ENCODE results near the gene IL3RA.
"Not testable (repeated sequence)": the region's sequence is repeated elsewhere in the genome, so short reads cannot be mapped to it uniquely, and the experiment has no call there.

IL3RA gene

DNA sequence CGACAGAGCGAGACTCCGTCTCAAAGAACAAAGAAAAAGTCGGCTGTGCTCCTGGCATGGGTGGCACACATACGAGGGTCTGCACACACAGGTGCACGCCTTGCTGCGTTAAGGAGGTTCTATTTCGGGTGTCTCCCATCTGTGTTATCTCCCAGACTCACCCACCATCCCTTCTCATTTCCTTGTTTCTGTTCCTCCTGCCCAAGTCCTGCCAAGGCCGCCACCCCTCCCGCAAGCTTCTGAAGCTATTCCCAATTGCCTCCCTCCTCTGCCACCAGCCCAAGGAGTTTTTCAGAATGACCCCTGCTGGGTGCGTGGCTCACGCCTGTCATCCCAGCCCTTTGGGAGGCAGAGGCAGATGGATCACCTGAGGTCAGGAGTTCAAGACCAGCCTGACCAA, 6.0 kb upstream of the IL3RA start:
- DNase-seq (ENCODE audit: low spot score), result no peak

DNA sequence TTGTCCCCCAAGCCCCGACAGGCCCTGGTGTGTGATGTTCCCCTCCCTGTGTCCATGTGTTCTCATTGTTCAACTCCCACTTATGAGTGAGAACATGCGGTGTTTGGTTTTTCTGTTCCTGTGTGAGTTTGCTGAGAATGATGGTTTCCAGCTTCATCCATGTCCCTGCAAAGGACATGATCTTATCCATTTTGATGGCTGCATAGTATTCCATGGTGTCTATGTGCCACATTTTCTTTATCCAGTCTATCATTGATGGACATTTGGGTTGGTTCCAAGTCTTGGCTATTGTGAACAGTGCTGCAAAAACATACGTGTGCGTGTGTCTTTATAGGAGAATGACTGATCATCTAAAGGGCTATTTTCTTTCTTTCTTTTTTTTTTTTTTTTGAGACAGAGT, 4.2 kb upstream of the IL3RA start:
- DNase-seq (ENCODE audit: low spot score), result not testable (repeated sequence)

GRCh38 chrX:1334854-1335253, 1.7 kb upstream of the IL3RA start:
- DNase-seq (ENCODE audit: low spot score), result no peak

GRCh38 chrX:1336948-1337779, 579 bp downstream of the IL3RA start:
- no peak for DNase-seq (ENCODE audit: low spot score)

DNA sequence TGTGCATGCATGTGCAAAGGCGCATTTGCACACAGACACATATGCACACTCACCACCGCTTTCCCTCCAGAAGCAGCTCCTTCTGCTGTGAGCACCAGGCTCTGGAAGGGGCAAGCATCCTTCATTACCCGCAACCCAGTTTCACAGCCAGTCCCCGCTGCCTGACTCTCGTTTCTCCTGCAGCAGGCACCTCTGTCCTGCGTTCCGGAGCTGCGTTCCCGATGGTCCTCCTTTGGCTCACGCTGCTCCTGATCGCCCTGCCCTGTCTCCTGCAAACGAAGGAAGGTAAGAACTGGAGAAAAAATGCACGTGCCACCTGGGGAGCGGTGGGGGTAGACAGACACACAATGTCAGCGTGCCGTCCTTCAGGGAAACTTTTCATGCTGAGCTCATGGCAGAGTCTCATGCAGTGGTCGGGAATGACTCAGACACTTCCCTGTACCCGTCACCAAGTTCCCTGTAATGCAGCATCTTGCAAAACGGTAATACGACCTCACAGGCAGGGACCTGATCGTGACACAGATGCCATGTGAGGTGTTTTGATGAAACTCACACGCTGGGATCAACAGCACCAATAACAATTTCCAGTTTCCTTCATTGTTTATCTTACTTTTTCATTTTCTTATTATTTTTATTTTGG, 5.1 kb downstream of the IL3RA start:
- DNase-seq (ENCODE audit: low spot score), result no peak

DNA sequence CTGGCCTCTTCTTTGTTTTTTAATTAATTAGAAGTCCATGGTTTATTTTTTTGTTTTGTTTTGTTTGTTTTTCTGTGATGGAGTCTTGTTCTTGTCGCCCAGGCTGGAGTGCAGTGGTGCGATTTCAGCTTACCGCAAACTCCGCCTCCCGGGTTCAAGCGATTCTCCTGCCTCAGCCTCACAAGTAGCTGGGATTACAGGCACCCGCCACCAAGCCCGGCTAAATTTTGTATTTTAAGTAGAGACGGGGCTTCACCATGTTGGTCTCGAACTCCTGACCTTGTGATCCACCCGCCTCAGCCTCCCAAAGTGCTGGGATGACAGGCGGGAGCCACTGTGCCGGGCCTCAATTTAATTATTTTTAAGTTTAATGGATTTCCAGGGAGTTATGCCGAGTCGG, 13.0 kb downstream of the IL3RA start:
- DNase-seq (ENCODE audit: low spot score), result not testable (repeated sequence)

GRCh38 chrX:1351981-1352714, 15.6 kb downstream of the IL3RA start:
- DNase-seq (ENCODE audit: low spot score), result no peak

- DNase-seq (ENCODE audit: low spot score), result no peak
Observed at GRCh38 chrX:1354036-1355019, 17.7 kb downstream of the IL3RA start.

DNA sequence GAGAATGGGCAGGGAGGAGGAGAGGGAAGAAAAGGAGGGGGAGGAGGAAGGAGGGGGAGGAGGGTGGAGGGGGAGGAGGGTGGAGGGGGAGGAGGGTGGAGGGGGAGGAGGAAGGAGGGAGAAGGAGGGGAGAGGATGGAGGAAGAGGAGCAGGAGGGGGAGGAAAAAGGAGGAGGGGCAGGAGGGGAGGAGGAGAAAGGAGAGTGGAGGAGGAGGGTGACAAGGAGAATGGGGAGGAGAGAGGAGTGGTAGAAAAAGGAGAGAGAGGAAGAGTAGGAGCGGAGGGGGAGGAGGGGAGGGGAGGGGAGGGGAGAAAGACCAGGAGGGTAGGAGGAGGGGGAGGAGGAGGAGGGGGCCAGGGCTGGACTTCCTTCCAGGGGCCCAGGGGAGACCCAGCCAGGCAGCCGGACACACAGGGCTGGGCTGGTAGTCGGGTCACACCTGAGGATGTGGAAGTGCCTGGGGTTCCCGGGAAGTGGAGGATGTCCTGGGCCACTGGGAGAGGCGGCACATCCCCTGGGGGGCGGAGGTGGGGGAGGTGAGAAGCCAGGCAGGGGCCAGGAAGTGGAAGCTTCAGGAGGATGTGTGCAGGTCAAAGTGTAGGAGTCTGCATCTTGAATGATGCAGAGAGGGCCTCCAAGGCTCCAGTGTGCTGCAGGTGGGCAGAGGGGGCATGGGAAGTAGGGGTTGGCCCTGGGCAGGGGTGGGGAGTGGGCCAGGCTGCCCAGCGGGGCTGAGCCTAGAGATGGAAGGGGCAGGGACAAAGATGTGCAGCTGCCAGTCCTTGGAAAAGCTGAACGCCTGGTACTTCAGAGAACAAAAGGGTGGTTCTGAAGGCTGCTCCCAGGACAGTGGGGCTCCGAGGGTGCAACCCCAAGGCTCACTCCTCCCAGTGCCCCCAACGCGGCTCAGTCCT, 18.8 kb downstream of the IL3RA start:
- no peak for DNase-seq (ENCODE audit: low spot score)

GRCh38 chrX:1357993-1358392, 21.4 kb downstream of the IL3RA start:
- no peak for DNase-seq (ENCODE audit: low spot score)

- DNase-seq (ENCODE audit: low spot score), result no peak
Observed at GRCh38 chrX:1358793-1359476, 22.4 kb downstream of the IL3RA start.

GRCh38 chrX:1359477-1359873, 22.9 kb downstream of the IL3RA start:
- DNase-seq (ENCODE audit: low spot score), result no peak

GRCh38 chrX:1360171-1360570, 23.6 kb downstream of the IL3RA start:
- DNase-seq (ENCODE audit: low spot score), result no peak

GRCh38 chrX:1361275-1361674, 24.7 kb downstream of the IL3RA start:
- DNase-seq (ENCODE audit: low spot score), result no peak

DNA sequence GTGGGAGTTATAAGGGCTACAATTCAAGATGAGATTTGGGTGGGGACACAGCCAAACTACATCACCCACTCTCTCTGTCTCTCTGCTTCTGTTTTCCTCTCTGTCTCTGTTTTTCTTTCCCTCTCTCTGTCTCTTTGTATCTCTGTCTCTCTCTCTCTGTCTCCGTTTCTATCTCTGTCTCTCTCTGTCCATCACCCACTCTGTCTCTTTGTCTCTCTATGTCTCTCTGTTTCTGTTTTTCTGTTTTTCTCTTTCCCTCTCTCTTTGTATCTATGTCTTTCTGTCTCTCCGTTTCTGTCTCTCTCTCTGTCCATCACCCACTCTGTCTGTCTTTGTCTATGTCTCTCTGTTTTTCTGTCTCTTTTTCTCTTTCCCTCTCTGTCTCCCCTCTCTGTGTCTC, 25.3 kb downstream of the IL3RA start:
- no peak for DNase-seq (ENCODE audit: low spot score)

GRCh38 chrX:1366363-1366762, 29.8 kb downstream of the IL3RA start:
- DNase-seq (ENCODE audit: low spot score), result not testable (repeated sequence)

- no peak for DNase-seq (ENCODE audit: low spot score)
Observed at GRCh38 chrX:1368385-1368698, 31.8 kb downstream of the IL3RA start.

- no peak for DNase-seq (ENCODE audit: low spot score)
Observed at GRCh38 chrX:1378306-1378759, 41.7 kb downstream of the IL3RA start.

DNA sequence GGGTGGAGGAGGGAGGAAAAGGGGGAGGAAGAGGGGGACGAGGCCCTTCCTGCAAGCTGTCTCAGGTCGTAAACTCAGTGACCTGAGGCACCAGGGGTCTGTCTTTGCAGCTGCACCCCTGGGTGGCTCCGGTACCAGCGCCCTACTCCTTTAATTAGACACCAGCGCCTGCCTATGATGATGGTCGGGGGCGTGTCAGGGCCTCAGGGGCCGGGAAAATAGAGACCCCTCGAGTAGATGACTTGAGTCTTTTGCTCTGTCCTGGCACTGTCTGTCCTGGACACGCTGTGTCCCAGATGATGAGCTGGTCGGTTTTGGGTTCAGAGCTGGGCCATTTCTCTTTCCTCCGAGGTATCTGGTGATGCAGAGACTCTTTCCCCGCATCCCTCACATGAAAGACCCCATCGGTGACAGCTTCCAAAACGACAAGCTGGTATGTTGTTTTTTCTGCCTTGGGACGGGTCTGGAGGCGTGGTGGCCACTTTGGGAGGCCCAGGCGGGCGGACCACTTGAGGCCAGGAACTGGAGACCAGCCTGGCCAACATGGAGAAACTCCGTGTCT, 44.2 kb downstream of the IL3RA start:
- no peak for DNase-seq (ENCODE audit: low spot score)

Data from GM03348 (cell line).